Large intestine (tissue), 3 donors: ENCODE measurements around the gene RAB44. TPM values are rescaled to one million over a fixed set of nuclear protein-coding genes. Genes with fewer than 3 reads are reported as not detected.
A peak's percentile ranks its signal among the peaks of the same experiment; 100 is the strongest.

Experiments used
- DNase-seq, 2 donors: peaks; one replicate each; pipeline versions ENCODE4 v3.0.0 to v3.0.0-alpha.2; 2013
- H3K27ac ChIP-seq: one replicate; pipeline ENCODE4 v1.5.1; 2013; ENCODE audit warnings: low read length
- H3K27me3 ChIP-seq: 2 replicates; pipeline ENCODE4 v1.6.1; 2013; ENCODE audit warnings: low read length; ENCODE audit not compliant: control insufficient read depth, insufficient read depth
- H3K36me3 ChIP-seq: 2 replicates; pipeline ENCODE4 v1.6.1; 2013; ENCODE audit warnings: low read length; ENCODE audit not compliant: control insufficient read depth, insufficient read depth
- H3K4me1 ChIP-seq: one replicate; pipeline ENCODE4 v1.6.1; 2013; ENCODE audit warnings: low read length; ENCODE audit not compliant: control insufficient read depth, insufficient read depth
- H3K4me3 ChIP-seq: one replicate; pipeline ENCODE4 v1.5.1; 2013; ENCODE audit warnings: low read length
- H3K9me3 ChIP-seq: one replicate; pipeline ENCODE4 v1.6.1; 2013; ENCODE audit warnings: mild to moderate bottlenecking, low read depth, low read length, moderate library complexity; ENCODE audit not compliant: control insufficient read depth
- WGBS: methylation state at CpG from one replicate; pipeline ENCODE4 v1.1.5; 2013; ENCODE audit warnings: low lambda C conversion rate; ENCODE audit not compliant: insufficient coverage; 5-methylcytosine and 5-hydroxymethylcytosine counted together
- polyA plus RNA-seq: library from polyadenylated mRNA; unstranded; fragments of 120-200 nt; gene quantifications from one replicate; pipeline ENCODE4 v1.2.1, GENCODE V29; 2013

The RAB44 gene
- polyA plus RNA-seq, 1 donor: 0.04 TPM

GRCh38 chr6:36688063-36688738 lies 9.4 kb upstream of the RAB44 start:
- 100% methylated on average over 1 of the region's 6 CpGs for WGBS

DNA sequence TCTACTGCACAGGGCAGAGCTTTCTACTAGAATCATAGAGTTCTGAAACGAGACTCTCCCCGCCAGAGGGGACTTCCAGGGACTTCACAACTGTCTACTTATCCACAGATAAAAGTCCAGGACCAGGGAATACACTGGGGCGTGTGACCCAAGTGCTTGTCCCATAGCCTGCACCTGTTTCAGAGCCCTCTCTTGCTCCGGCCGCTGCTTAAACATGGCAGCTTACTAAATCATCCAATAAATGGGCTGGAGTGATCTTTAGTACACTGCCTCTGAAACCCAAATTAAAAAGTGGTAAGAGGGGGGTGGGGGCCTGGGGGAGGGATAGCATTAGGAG lies 8.9 kb upstream of the RAB44 start:
- WGBS: no CpG with 5 or more reads among the region's 5 CpGs

More at GRCh38 chr6:36688063-36688738, 9.4 kb upstream of the RAB44 start:
- Histone ChIP-seq H3K9me3 (peaks cover 3% of the 10 kb centered on the region), H3K4me1 (peaks cover 16% of the 10 kb centered on the region), H3K27me3 (no peaks in the 10 kb centered on the region), H3K36me3 (peaks cover 39% of the 10 kb centered on the region), H3K27ac (no peak overlapping the region), H3K4me3 (no peak overlapping the region)
- no peak for DNase-seq

DNA sequence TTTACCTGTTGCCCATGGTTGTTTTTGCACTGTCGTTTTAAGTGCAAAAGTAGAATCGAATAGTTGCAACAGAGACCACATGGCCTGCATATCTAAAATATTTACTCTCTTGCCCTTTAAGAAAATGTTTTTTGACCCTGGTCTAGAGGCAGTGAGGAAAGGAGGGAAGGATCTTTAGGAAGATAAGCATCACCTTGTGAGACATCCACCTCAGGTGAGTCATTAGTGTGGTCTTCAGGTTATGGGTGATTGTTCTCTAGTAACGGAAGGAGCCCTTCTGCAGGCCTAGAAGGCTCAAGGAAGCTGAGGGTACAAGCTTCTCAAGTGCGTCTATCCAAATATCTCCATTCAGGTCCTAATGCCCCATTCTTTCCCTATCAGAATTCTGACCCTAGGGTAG lies 6.6 kb upstream of the RAB44 start:
- no peak overlapping the region for H3K4me3 ChIP-seq
- H3K27me3 ChIP-seq: no peaks in the 10 kb centered on the region
- 90% methylated on average over 3 of the region's 4 CpGs for WGBS
- no peak for DNase-seq
- H3K27ac ChIP-seq: no peak overlapping the region
- peaks cover 11% of the 10 kb centered on the region for H3K36me3 ChIP-seq
- H3K9me3 ChIP-seq: no peaks in the 10 kb centered on the region
- peaks cover 6% of the 10 kb centered on the region for H3K4me1 ChIP-seq

More for the DNA sequence above, 8.9 kb upstream of the RAB44 start:
- H3K27ac ChIP-seq: no peak overlapping the region
- no peak overlapping the region for H3K4me3 ChIP-seq
- peaks cover 11% of the 10 kb centered on the region for H3K4me1 ChIP-seq
- DNase-seq: no peak
- H3K27me3 ChIP-seq: no peaks in the 10 kb centered on the region
- peaks cover 34% of the 10 kb centered on the region for H3K36me3 ChIP-seq
- H3K9me3 ChIP-seq: peaks cover 3% of the 10 kb centered on the region

DNA sequence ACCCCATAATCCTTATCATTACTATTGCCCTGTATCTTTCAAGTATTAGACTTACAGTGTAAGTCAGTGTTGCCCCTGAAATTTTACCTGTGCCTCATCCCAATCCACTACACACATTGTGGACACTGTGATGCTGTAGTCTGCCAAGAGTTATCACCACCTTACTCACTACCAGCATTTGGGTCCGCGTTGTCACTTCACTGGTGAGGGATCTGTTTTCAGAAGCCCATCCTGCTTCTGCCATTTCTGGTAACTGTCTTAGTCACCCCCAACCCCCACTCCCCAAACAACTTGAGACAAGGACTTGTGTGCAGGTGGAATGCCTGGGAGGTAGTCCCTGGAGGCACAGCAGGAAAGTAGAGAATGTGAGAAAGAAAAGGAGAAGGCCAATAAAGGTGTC lies 6.0 kb upstream of the RAB44 start:
- H3K27ac ChIP-seq: peak overlapping the region; percentile 36
- H3K4me3 ChIP-seq: no peak overlapping the region
- peaks cover 5% of the 10 kb centered on the region for H3K36me3 ChIP-seq
- H3K27me3 ChIP-seq: no peaks in the 10 kb centered on the region
- no CpG with 5 or more reads among the region's 2 CpGs for WGBS
- H3K4me1 ChIP-seq: peaks cover 6% of the 10 kb centered on the region
- H3K9me3 ChIP-seq: no peaks in the 10 kb centered on the region
- no peak for DNase-seq

- no peak overlapping the region for H3K4me3 ChIP-seq
- no peak overlapping the region for H3K27ac ChIP-seq
- WGBS: no CpG with 5 or more reads among the region's 3 CpGs
- no peaks in the 10 kb centered on the region for H3K36me3 ChIP-seq
- no peaks in the 10 kb centered on the region for H3K27me3 ChIP-seq
- peaks cover 6% of the 10 kb centered on the region for H3K4me1 ChIP-seq
- no peaks in the 10 kb centered on the region for H3K9me3 ChIP-seq
- no peak for DNase-seq
Measured at GRCh38 chr6:36692220-36692619, 5.4 kb upstream of the RAB44 start.

DNA sequence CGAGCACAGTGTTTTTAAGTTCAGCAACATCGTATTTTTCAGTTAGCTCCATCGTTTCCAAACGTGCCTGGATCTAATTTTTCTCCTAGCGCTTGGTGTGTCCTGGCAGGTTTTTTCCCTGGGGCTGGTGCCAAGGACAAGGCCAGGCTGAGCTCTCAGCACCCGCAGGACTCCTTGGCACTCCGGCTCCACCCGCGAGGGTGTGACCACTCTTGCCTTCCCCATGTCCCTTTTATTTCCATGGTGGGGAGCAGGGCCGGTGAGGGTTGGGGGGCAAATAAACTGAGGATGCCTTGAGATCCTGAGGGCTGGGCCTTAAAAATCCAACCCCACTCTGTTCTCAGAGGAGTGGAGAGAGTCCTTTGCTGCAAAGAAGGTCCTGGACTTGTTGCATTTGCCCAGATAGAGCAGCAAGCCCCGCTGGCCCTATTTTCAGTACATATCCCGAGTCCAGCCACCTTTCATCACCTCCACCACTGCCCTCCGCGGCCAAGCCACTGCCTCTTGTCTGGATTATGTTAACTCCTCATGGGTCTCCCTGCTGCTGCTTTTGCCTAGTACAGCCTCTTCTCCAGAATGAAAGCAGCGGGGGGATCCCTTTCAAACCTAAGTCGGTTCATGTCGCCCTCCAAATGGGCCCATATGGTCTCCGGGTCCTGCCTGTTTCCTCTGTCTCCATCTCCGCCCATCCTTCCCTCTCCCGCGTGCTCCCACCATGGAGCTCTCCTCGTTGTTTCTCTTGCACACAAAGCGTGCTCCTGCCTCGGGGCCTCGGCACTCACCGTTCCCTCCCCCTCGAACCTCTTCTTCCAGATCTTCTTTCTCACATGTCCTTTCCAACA lies 4.5 kb upstream of the RAB44 start:
- Histone ChIP-seq H3K4me1 (peaks cover 8% of the 10 kb centered on the region), H3K27me3 (no peaks in the 10 kb centered on the region), H3K4me3 (no peak overlapping the region), H3K36me3 (no peaks in the 10 kb centered on the region), H3K27ac (no peak overlapping the region), H3K9me3 (no peaks in the 10 kb centered on the region)
- DNase-seq: no peak
- WGBS: 70% methylated on average over 7 of the region's 27 CpGs

DNA sequence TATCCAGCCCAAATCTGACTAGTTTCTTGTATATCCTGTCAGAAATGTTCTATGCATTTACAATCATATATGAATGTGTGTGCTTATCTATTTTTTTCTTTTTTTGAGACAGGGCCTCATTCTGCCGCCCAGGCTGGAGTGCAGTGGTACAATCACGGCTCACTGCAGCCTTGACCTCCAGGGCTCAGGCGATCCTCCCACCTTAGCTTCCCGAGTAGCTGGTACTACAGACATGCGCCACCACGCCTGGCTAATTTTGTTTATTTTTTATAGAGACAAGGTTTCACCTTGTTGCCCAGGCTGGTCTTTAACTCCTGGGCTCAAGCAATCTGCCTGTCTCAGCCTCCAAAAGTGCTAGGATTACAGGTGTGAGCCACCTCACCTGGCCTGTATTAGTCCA lies 3.0 kb upstream of the RAB44 start:
- H3K27ac ChIP-seq: no peak overlapping the region
- no peaks in the 10 kb centered on the region for H3K36me3 ChIP-seq
- H3K27me3 ChIP-seq: no peaks in the 10 kb centered on the region
- no CpG with 5 or more reads among the region's 6 CpGs for WGBS
- H3K9me3 ChIP-seq: no peaks in the 10 kb centered on the region
- no peak overlapping the region for H3K4me3 ChIP-seq
- no peak for DNase-seq
- peaks cover 21% of the 10 kb centered on the region for H3K4me1 ChIP-seq

DNA sequence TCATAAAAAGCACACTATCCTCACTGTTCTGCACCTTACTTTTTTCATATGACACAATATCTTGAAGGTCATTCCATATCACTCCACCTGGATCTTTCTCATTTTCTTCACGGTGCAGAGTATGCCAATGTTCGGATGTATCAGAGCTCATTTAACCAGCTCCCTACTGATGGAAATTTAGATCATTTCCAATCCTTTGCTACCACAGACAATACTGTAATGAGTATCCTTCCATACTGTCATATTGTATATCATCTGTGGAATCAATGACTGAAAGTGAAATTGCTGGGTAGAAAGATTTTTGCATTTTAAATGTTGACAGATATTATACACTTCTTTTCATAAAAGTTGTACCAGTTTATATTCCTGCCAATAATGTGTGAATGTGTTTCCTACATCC lies 2.2 kb upstream of the RAB44 start:
- H3K27me3 ChIP-seq: no peaks in the 10 kb centered on the region
- no peak overlapping the region for H3K27ac ChIP-seq
- 40% methylated on average over 1 of the region's 2 CpGs for WGBS
- peaks cover 21% of the 10 kb centered on the region for H3K4me1 ChIP-seq
- no peak for DNase-seq
- no peaks in the 10 kb centered on the region for H3K9me3 ChIP-seq
- no peak overlapping the region for H3K4me3 ChIP-seq
- no peaks in the 10 kb centered on the region for H3K36me3 ChIP-seq

GRCh38 chr6:36698196-36698595 lies 570 bp downstream of the RAB44 start:
- no peak overlapping the region for H3K4me3 ChIP-seq
- no CpG with 5 or more reads among the region's 6 CpGs for WGBS
- no peaks in the 10 kb centered on the region for H3K27me3 ChIP-seq
- H3K9me3 ChIP-seq: no peaks in the 10 kb centered on the region
- peaks cover 14% of the 10 kb centered on the region for H3K4me1 ChIP-seq
- no peaks in the 10 kb centered on the region for H3K36me3 ChIP-seq
- no peak overlapping the region for H3K27ac ChIP-seq
- no peak for DNase-seq

- peak overlapping the region; percentile 45 for H3K27ac ChIP-seq
- no peak for DNase-seq
- no peaks in the 10 kb centered on the region for H3K27me3 ChIP-seq
- H3K4me1 ChIP-seq: peaks cover 14% of the 10 kb centered on the region
- no CpG with 5 or more reads among the region's 8 CpGs for WGBS
- H3K4me3 ChIP-seq: no peak overlapping the region
- no peaks in the 10 kb centered on the region for H3K36me3 ChIP-seq
- H3K9me3 ChIP-seq: no peaks in the 10 kb centered on the region
Measured at GRCh38 chr6:36698871-36699271, 1.2 kb downstream of the RAB44 start.
